Neural progenitor cell (in vitro differentiated cells): ENCODE measurements around the gene ACVR1.

Source experiments
- CTCF ChIP-seq: fragments of 200-600 bp; sonication (generic); IDR thresholded peaks from 2 replicates; pipeline ENCODE4 v1.5.1; 2017; ENCODE audit warnings: antibody characterized with exemption, mild to moderate bottlenecking
- EZH2phosphoT487 ChIP-seq: fragments of 200-600 bp; sonication (generic); IDR thresholded peaks from 2 replicates; pipeline ENCODE4 v1.6.1; 2017; ENCODE audit warnings: antibody characterized with exemption

- TF ChIP-seq CTCF (no peak), EZH2phosphoT487 (no peak)
Measured at GRCh38 chr2:157779794-157780193, 96.3 kb downstream of the ACVR1 start.
